ENCODE results near the gene SPP1. TPM values are rescaled to one million over a fixed set of nuclear protein-coding genes. Genes with fewer than 3 reads are reported as not detected.

Gene SPP1
- polyA plus RNA-seq, 3 donors = 0.08 TPM; not detected in 2

DNA sequence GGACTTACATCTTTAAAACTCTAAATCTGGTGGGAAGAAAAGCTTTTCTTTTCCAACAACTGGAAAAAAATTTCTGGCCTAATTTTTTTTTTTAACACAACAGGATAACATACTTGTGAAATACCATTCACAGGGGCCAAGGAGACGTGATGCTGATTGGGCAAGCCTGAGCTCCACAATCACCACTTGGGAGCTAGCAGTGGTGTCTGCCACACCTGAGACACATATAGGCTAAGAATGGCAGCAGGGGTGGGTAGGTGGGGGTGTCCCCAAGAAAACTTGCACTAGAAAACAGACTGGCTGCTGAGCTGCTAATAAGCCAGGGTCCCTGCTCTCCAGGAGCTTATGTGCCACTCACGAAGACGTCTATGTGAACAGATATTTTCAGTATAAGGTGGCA is 26.4 kb downstream of the SPP1 start:
- H3K9me3 Mint-ChIP-seq = peaks cover 0 to 3% (median 0%) of the 10 kb centered on the region in 7 donors

DNA sequence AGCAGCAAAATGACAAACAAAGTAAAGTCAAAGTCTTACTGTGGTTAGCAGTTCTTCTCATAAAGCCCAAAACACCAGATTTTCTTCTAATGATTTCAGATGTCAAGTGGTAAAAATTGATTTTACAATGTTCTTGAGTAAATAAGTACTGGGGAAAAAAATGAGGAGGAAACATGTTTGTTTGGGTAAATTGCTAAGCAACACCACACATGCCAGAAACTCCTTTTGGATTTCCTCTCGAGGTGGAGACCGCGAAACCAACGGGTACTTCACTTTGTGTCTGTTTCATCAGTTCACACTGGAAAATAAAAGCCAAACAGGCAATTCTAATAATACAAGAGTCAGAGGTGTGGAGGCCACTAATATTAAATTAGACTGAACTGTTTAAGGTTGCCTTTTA is 27.3 kb downstream of the SPP1 start:
- intact Hi-C loops (cut with micrococcal nuclease) = no loop called here
- Histone ChIP-seq H4K20me1 (ENCODE audit: insufficient read depth, low read length) (no peaks in the 10 kb centered on the region), H3K36me3 (replicated peaks in 1 of 2; ENCODE audit: control insufficient read depth in 1 of 2, insufficient read depth in 2 of 2, low read length in 2 of 2) (no peaks in the 10 kb centered on the region), H3K9ac (ENCODE audit: insufficient read depth, low read length, poor library complexity, severe bottlenecking) (no peak overlapping the region), H3K9me3 (replicated peaks in 1 of 2; ENCODE audit: control insufficient read depth in 1 of 2, insufficient read depth in 1 of 2, low read length in 2 of 2) (no peaks in the 10 kb centered on the region), H3K27ac (ENCODE audit: low read depth in 1 of 2, low read length in 2 of 2) (no peak overlapping the region), H2AFZ (ENCODE audit: insufficient read depth, low read depth, low read length, poor library complexity, severe bottlenecking) (peak overlapping the region; percentile 17), H3K4me1 (ENCODE audit: control insufficient read depth in 1 of 2, insufficient read depth in 2 of 2, low read length in 2 of 2) (peaks cover 4 to 6% of the 10 kb centered on the region in 2 donors), H3K4me3 (replicated peaks in 1 of 3; ENCODE audit: low read depth in 2 of 3, low read length in 3 of 3) (no peak overlapping the region), H3K79me2 (ENCODE audit: insufficient read depth, low read length) (no peaks in the 10 kb centered on the region), H3K27me3 (ENCODE audit: control insufficient read depth in 2 of 2, insufficient read depth in 2 of 2, low read length in 2 of 2) (peaks cover 0 to 8% of the 10 kb centered on the region in 2 donors), H3K4me2 (replicated peaks; ENCODE audit: extremely low read depth, low read length, poor library complexity, severe bottlenecking) (no peak overlapping the region)
- no peak overlapping the region for H3K4me3 Mint-ChIP-seq
- no CpG with 5 or more reads among the region's 4 CpGs for WGBS (ENCODE audit: insufficient coverage)
- H3K27ac Mint-ChIP-seq = no peak overlapping the region
- H3K9me3 Mint-ChIP-seq = peaks cover 0 to 3% (median 0%) of the 10 kb centered on the region in 7 donors
- TF ChIP-seq, protein P1, sequence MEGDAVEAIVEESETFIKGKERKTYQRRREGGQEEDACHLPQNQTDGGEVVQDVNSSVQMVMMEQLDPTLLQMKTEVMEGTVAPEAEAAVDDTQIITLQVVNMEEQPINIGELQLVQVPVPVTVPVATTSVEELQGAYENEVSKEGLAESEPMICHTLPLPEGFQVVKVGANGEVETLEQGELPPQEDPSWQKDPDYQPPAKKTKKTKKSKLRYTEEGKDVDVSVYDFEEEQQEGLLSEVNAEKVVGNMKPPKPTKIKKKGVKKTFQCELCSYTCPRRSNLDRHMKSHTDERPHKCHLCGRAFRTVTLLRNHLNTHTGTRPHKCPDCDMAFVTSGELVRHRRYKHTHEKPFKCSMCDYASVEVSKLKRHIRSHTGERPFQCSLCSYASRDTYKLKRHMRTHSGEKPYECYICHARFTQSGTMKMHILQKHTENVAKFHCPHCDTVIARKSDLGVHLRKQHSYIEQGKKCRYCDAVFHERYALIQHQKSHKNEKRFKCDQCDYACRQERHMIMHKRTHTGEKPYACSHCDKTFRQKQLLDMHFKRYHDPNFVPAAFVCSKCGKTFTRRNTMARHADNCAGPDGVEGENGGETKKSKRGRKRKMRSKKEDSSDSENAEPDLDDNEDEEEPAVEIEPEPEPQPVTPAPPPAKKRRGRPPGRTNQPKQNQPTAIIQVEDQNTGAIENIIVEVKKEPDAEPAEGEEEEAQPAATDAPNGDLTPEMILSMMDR (IDR thresholded peaks at IDR 0.05) = no peak
- peaks cover 7% of the 10 kb centered on the region for H3K4me1 Mint-ChIP-seq
- peaks cover 0 to 1% of the 10 kb centered on the region in 2 donors for H3K36me3 Mint-ChIP-seq
- DNase-seq = no peak
- H3K27me3 Mint-ChIP-seq (ENCODE audit: low read depth in 3 of 3) = peaks cover 12 to 13% (median 12%) of the 10 kb centered on the region in 3 donors

More for the DNA sequence above, 26.4 kb downstream of the SPP1 start:
- H3K4me2 ChIP-seq (replicated peaks; ENCODE audit: extremely low read depth, low read length, poor library complexity, severe bottlenecking) = no peak overlapping the region
- no peak overlapping the region for H3K27ac ChIP-seq (ENCODE audit: low read depth in 1 of 2, low read length in 2 of 2)
- H4K20me1 ChIP-seq (ENCODE audit: insufficient read depth, low read length) = no peaks in the 10 kb centered on the region
- no peak overlapping the region for H3K9ac ChIP-seq (ENCODE audit: insufficient read depth, low read length, poor library complexity, severe bottlenecking)
- no peaks in the 10 kb centered on the region for H3K36me3 ChIP-seq (replicated peaks in 1 of 2; ENCODE audit: control insufficient read depth in 1 of 2, insufficient read depth in 2 of 2, low read length in 2 of 2)
- no peak overlapping the region for H2AFZ ChIP-seq (ENCODE audit: insufficient read depth, low read depth, low read length, poor library complexity, severe bottlenecking)
- H3K4me1 ChIP-seq (ENCODE audit: control insufficient read depth in 1 of 2, insufficient read depth in 2 of 2, low read length in 2 of 2) = peaks cover 0 to under 1% of the 10 kb centered on the region in 2 donors
- H3K79me2 ChIP-seq (ENCODE audit: insufficient read depth, low read length) = no peaks in the 10 kb centered on the region
- H3K27me3 Mint-ChIP-seq (ENCODE audit: low read depth in 3 of 3) = peaks cover 9 to 10% (median 10%) of the 10 kb centered on the region in 3 donors
- no peak overlapping the region for H3K27ac Mint-ChIP-seq
- peaks cover 0 to 5% of the 10 kb centered on the region in 2 donors for H3K27me3 ChIP-seq (ENCODE audit: control insufficient read depth in 2 of 2, insufficient read depth in 2 of 2, low read length in 2 of 2)
- TF ChIP-seq, protein P1 (IDR thresholded peaks at IDR 0.05) = no peak
- H3K4me3 Mint-ChIP-seq = no peak overlapping the region
- H3K4me1 Mint-ChIP-seq = peaks cover 4% of the 10 kb centered on the region
- no peak overlapping the region for H3K4me3 ChIP-seq (replicated peaks in 1 of 3; ENCODE audit: low read depth in 2 of 3, low read length in 3 of 3)
- H3K9me3 ChIP-seq (replicated peaks in 1 of 2; ENCODE audit: control insufficient read depth in 1 of 2, insufficient read depth in 1 of 2, low read length in 2 of 2) = no peaks in the 10 kb centered on the region
- WGBS (ENCODE audit: insufficient coverage) = 95% methylated on average over 2 of the region's 3 CpGs
- DNase-seq = no peak
- intact Hi-C loops (cut with micrococcal nuclease) = no loop called here
- peaks cover 0 to 1% of the 10 kb centered on the region in 2 donors for H3K36me3 Mint-ChIP-seq

Measured in CD14-positive monocyte (primary cell).